SIG-M5 treated with dmso at 0.1 percent for 504 hours (cell line): ENCODE measurements around the gene ZIC1.

ENCODE experiments used
- DNase-seq: peaks from one replicate; lab custom pipeline; 2025; ENCODE audit not compliant: unreplicated experiment; lab: John Stamatoyannopoulos, UW

Gene ZIC1

GRCh38 chr3:147379651-147380050 lies 29.5 kb upstream of the ZIC1 start:
- DNase-seq = no peak

GRCh38 chr3:147380387-147380951 lies 28.7 kb upstream of the ZIC1 start:
- no peak for DNase-seq

GRCh38 chr3:147380977-147381376 lies 28.2 kb upstream of the ZIC1 start:
- no peak for DNase-seq

- DNase-seq = no peak
These were observed 27.6 kb upstream of the ZIC1 start for GRCh38 chr3:147381596-147381995.

- DNase-seq = peak; percentile 19
These were observed 25.5 kb upstream of the ZIC1 start for GRCh38 chr3:147383617-147384016.

- no peak for DNase-seq
These were observed 24.7 kb upstream of the ZIC1 start for GRCh38 chr3:147384210-147385058.

GRCh38 chr3:147385059-147386012 lies 23.8 kb upstream of the ZIC1 start:
- DNase-seq = no peak

- DNase-seq = no peak
These were observed 21.8 kb upstream of the ZIC1 start for GRCh38 chr3:147387291-147387884.

GRCh38 chr3:147387885-147388699 lies 21.1 kb upstream of the ZIC1 start:
- DNase-seq = no peak

- no peak for DNase-seq
These were observed 20.2 kb upstream of the ZIC1 start for GRCh38 chr3:147388700-147389580.

- DNase-seq = no peak
These were observed 19.4 kb upstream of the ZIC1 start for GRCh38 chr3:147389717-147390116.

- DNase-seq = no peak
These were observed 18.3 kb upstream of the ZIC1 start for GRCh38 chr3:147390589-147391569.

- DNase-seq = peak; percentile 30
These were observed 17.2 kb upstream of the ZIC1 start for GRCh38 chr3:147391781-147392624.

GRCh38 chr3:147392625-147392946 lies 16.6 kb upstream of the ZIC1 start:
- no peak for DNase-seq

GRCh38 chr3:147393261-147393942 lies 15.8 kb upstream of the ZIC1 start:
- DNase-seq = peak; percentile 11

- DNase-seq = no peak
These were observed 15.0 kb upstream of the ZIC1 start for GRCh38 chr3:147393943-147394883.
